Measurements from ENCODE around the gene NQO2. TPM values are rescaled to one million over a fixed set of nuclear protein-coding genes. Genes with fewer than 3 reads are reported as not detected.

Gene NQO2
- total RNA-seq, 6 donors from 2014 or later, result 10.6 to 34.3 (median 18.6) TPM

GRCh38 chr6:3011592-3011991 lies 11.9 kb downstream of the NQO2 start:
- Histone ChIP-seq H3K4me3 (no peak overlapping the region), H3K9me3 (peaks cover 4 to 14% (median 6%) of the 10 kb centered on the region in 4 donors), H3K27ac (peak overlapping the region in 1 of 4 donors; percentile 70), H3K27me3 (no peaks in the 10 kb centered on the region), H3K36me3 (peaks cover 0 to 87% (median 23%) of the 10 kb centered on the region in 4 donors), H3K4me1 (no peaks in the 10 kb centered on the region)
- DNase-seq (no peak), ATAC-seq (ENCODE audit: low FRiP score in 2 of 2) (no peak)
- TF ChIP-seq POLR2A (IDR thresholded peaks at IDR 0.05), result no peak
- TF ChIP-seq POLR2AphosphoS5 (IDR thresholded peaks at IDR 0.05), result no peak
- TF ChIP-seq EP300 (IDR thresholded peaks at IDR 0.05), result no peak
- TF ChIP-seq CTCF (IDR thresholded peaks at IDR 0.05), result no peak

GRCh38 chr6:3013486-3013885 lies 13.8 kb downstream of the NQO2 start:
- Histone ChIP-seq H3K36me3 (peaks cover 0 to 86% (median 30%) of the 10 kb centered on the region in 4 donors), H3K4me3 (no peak overlapping the region), H3K9me3 (peaks cover 4 to 14% (median 6%) of the 10 kb centered on the region in 4 donors), H3K27ac (peak overlapping the region in 3 of 4 donors; percentile 27 to 62 (median 40)), H3K27me3 (no peaks in the 10 kb centered on the region), H3K4me1 (no peaks in the 10 kb centered on the region)
- WGBS, 2 donors, result 67 to 89% methylated on average over 2 of the region's 2 CpGs
- TF ChIP-seq POLR2AphosphoS5 (IDR thresholded peaks at IDR 0.05) (peak; percentile 20 to 57), CTCF (IDR thresholded peaks at IDR 0.05) (no peak)
- ATAC-seq (ENCODE audit: low FRiP score in 2 of 2) (peak; percentile 66 to 68), DNase-seq (peak in 1 of 2 donors; percentile 83)

GRCh38 chr6:3013901-3014674 lies 14.4 kb downstream of the NQO2 start:
- ATAC-seq (ENCODE audit: low FRiP score in 2 of 2) (no peak), DNase-seq (peak in 1 of 2 donors; percentile 42)
- 94 to 95% methylated on average over 18 of the region's 18 CpGs for WGBS, 2 donors
- Histone ChIP-seq H3K27ac (peak overlapping the region in 2 of 4 donors; percentile 27 to 62), H3K4me3 (no peak overlapping the region), H3K36me3 (peaks cover 0 to 82% (median 30%) of the 10 kb centered on the region in 4 donors), H3K9me3 (peaks cover 4 to 14% (median 6%) of the 10 kb centered on the region in 4 donors), H3K27me3 (no peaks in the 10 kb centered on the region), H3K4me1 (no peaks in the 10 kb centered on the region)
- TF ChIP-seq EP300 (IDR thresholded peaks at IDR 0.05), result no peak
- TF ChIP-seq POLR2AphosphoS5 (IDR thresholded peaks at IDR 0.05), result no peak
- no peak for TF ChIP-seq POLR2A (IDR thresholded peaks at IDR 0.05)
- no peak for TF ChIP-seq CTCF (IDR thresholded peaks at IDR 0.05)

GRCh38 chr6:3014675-3015066 lies 15.0 kb downstream of the NQO2 start:
- ATAC-seq (ENCODE audit: low FRiP score in 2 of 2), result no peak
- 93 to 96% methylated on average over 4 of the region's 4 CpGs for WGBS, 2 donors
- Histone ChIP-seq H3K4me1 (peaks cover 0 to 3% (median 2%) of the 10 kb centered on the region in 4 donors), H3K4me3 (no peak overlapping the region), H3K9me3 (peaks cover 4 to 14% (median 6%) of the 10 kb centered on the region in 4 donors), H3K27me3 (no peaks in the 10 kb centered on the region), H3K27ac (no peak overlapping the region), H3K36me3 (peaks cover 0 to 79% (median 29%) of the 10 kb centered on the region in 4 donors)
- TF ChIP-seq POLR2AphosphoS5 (IDR thresholded peaks at IDR 0.05) (no peak), POLR2A (IDR thresholded peaks at IDR 0.05) (no peak), EP300 (IDR thresholded peaks at IDR 0.05) (no peak), CTCF (IDR thresholded peaks at IDR 0.05) (no peak)
- DNase-seq, result no peak
